ENCODE measurements around the gene PEX19.

The PEX19 gene

DNA sequence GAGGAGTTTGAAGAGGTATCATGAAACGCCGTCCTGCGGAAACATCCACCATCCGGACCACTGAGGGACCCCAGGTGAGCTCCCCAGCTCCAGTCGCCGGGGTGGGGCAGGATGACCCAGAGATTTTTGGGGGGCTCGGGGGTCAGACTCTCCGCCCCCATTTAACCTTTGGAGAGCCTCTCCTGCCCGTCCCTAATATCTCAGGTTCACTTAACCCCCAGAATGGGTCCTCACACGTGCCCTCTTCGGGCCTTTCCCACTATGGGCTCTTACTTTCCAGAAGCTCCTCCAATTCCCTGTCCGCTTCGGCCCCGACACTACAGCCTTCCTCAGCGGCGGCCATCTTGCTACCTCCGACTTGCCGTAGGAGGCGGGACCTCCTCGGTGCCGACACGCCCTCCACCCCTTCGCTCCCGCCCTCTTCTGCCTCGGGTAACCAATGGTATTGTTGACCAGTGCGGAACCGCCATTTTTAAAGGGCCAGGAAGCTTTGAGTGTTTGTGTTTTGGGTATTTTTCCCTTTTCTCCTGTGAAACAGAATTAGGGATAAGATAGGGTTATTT, at the start of gene PEX19:
Gene PEX19, minus strand, starts transcription at position 352 of the 563 bp plus-strand sequence. Its CDS starts 9 bp downstream, at position 343.
- TF ChIP-seq, protein P1, sequence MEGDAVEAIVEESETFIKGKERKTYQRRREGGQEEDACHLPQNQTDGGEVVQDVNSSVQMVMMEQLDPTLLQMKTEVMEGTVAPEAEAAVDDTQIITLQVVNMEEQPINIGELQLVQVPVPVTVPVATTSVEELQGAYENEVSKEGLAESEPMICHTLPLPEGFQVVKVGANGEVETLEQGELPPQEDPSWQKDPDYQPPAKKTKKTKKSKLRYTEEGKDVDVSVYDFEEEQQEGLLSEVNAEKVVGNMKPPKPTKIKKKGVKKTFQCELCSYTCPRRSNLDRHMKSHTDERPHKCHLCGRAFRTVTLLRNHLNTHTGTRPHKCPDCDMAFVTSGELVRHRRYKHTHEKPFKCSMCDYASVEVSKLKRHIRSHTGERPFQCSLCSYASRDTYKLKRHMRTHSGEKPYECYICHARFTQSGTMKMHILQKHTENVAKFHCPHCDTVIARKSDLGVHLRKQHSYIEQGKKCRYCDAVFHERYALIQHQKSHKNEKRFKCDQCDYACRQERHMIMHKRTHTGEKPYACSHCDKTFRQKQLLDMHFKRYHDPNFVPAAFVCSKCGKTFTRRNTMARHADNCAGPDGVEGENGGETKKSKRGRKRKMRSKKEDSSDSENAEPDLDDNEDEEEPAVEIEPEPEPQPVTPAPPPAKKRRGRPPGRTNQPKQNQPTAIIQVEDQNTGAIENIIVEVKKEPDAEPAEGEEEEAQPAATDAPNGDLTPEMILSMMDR (IDR thresholded peaks at IDR 0.05; ENCODE audit: low read depth, low read length), result no peak
- DNase-seq (ENCODE audit: low read depth in 2 of 2), result peak; percentile 96

DNA sequence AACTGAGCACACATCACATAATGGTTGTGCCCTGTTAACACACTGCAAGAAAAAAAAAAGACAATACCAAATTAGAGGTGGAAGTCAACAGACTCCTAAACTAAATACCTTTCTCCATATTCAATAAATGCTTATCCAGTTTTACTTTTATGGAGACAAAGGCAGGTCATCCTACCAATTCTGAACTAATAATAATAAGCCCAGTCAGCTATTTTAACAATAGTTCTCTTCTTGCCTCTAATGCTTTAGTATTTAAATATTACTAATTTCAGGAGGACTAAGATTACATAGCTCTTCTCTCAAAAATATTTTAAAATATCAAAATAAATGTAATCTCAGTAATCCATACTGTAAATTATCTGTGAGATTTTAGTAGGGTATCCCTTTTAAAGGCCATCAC, 47.6 kb upstream of the PEX19 start:
- DNase-seq (ENCODE audit: low read depth in 2 of 2), result no peak
- no peak overlapping the region for H3K4me3 ChIP-seq (replicated peaks in 1 of 2; ENCODE audit: low read depth in 2 of 2, low read length in 2 of 2)
- TF ChIP-seq, protein P1 (IDR thresholded peaks at IDR 0.05; ENCODE audit: low read depth, low read length), result no peak

More for the DNA sequence above, at the start of gene PEX19:
- H3K4me3 ChIP-seq (replicated peaks in 1 of 2; ENCODE audit: low read depth in 2 of 2, low read length in 2 of 2), result peak within 1 kb of the TSS; percentile 83 to 86

- H3K4me3 ChIP-seq (replicated peaks in 1 of 2; ENCODE audit: low read depth in 2 of 2, low read length in 2 of 2), result no peak overlapping the region
- no peak for DNase-seq (ENCODE audit: low read depth in 2 of 2)
- TF ChIP-seq, protein P1 (IDR thresholded peaks at IDR 0.05; ENCODE audit: low read depth, low read length), result no peak
These were observed 45.2 kb upstream of the PEX19 start for GRCh38 chr1:160330119-160330518.

DNA sequence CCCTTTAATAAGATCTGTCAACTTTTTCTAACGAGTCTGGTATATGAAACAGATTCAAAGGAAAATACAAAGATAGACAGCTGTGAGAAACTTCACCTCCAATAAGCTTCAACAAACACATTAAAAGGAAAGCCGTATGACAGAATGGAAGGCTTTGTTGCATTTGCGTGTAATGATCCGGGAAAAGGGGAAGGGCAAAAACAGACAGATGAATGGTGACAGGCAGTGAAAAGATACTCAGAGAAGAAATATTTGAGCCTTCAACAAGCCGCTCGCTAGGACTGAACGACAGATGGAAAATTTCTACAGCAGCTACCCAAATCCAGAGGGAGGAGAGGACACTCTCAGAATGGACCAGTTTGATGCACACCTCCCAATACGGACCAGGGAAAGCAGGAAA, 43.3 kb upstream of the PEX19 start:
- no peak for DNase-seq (ENCODE audit: low read depth in 2 of 2)
- no peak overlapping the region for H3K4me3 ChIP-seq (replicated peaks in 1 of 2; ENCODE audit: low read depth in 2 of 2, low read length in 2 of 2)
- TF ChIP-seq, protein P1 (IDR thresholded peaks at IDR 0.05; ENCODE audit: low read depth, low read length), result no peak

GRCh38 chr1:160326418-160326817, 41.5 kb upstream of the PEX19 start:
- DNase-seq (ENCODE audit: low read depth in 2 of 2), result no peak
- no peak overlapping the region for H3K4me3 ChIP-seq (replicated peaks in 1 of 2; ENCODE audit: low read depth in 2 of 2, low read length in 2 of 2)
- TF ChIP-seq, protein P1 (IDR thresholded peaks at IDR 0.05; ENCODE audit: low read depth, low read length), result no peak

- DNase-seq (ENCODE audit: low read depth in 2 of 2), result no peak
- no peak overlapping the region for H3K4me3 ChIP-seq (replicated peaks in 1 of 2; ENCODE audit: low read depth in 2 of 2, low read length in 2 of 2)
- TF ChIP-seq, protein P1 (IDR thresholded peaks at IDR 0.05; ENCODE audit: low read depth, low read length), result no peak
These were observed 40.3 kb upstream of the PEX19 start for GRCh38 chr1:160325252-160325651.

DNA sequence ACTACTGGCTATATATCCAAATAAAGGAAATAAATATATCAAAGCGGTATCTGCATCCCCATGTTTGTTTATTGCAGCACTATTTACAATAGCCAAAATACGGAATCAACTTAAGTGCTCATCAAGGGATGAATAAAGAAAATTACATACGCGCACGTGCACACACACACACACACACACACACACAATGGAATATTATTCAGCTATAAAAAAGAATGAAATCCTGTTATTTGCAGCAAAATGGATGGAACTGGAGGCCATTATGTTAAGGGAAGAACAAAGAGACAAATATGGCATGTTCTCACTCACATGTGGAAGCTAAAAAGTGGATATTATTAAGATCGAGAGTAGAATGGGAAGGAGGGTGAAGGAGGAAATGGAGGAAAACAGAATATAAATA, 37.9 kb upstream of the PEX19 start:
- TF ChIP-seq, protein P1 (IDR thresholded peaks at IDR 0.05; ENCODE audit: low read depth, low read length), result no peak
- DNase-seq (ENCODE audit: low read depth in 2 of 2), result no peak
- no peak overlapping the region for H3K4me3 ChIP-seq (replicated peaks in 1 of 2; ENCODE audit: low read depth in 2 of 2, low read length in 2 of 2)

All from cardiac fibroblast (primary cell).